Left kidney (tissue), 2 donors: ENCODE data around the gene SGPP2. TPM values are rescaled to one million over a fixed set of nuclear protein-coding genes. Genes with fewer than 3 reads are reported as not detected.

Experiments used
- DNase-seq: peaks from one replicate; pipeline ENCODE4 v3.0.0-alpha.2; 2013
- polyA plus RNA-seq: library from polyadenylated mRNA; unstranded; fragments of 120-200 nt; gene quantifications from one replicate; pipeline ENCODE4 v1.2.1, GENCODE V29; 2013; ENCODE audit not compliant: insufficient read length

Gene SGPP2
- polyA plus RNA-seq, 1 donor = 17.4 TPM

DNA sequence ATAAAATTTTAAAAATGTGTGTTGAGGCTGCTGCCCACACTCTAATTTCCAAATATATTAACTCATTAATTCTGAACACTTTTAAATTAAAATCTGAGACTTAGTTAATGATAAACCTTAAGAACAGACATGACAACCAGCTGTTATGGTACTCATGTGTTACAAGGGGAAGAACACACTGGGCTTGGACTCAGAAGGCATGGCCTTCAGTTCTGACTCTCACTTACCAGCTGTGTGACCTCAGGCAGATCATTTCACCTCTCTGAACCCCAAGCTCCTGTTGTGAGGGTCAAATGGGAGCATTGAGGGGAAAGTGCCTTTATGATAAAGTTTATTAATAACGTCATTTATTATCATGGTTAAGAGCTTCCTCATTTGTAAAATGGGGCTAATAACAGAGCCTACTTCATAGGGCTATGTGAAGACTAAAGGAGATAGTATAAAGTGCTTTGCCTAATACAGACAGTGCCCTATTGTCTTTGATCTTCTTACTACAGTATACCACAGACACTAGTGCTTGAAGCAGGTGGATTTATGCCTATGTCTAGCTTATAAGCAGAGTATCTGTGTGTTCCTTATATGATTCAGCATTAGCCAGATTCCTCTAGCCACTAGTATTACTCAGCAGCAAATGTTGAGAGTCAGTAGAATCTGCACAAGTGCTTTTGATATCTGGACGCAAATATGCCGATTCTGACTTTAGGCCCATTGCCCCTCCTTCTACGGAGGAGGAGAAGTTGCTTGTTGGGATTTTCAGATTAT, 99.6 kb downstream of the SGPP2 start:
- no peak for DNase-seq

GRCh38 chr2:222525811-222526210, 101.5 kb downstream of the SGPP2 start:
- peak; percentile 47 for DNase-seq

DNA sequence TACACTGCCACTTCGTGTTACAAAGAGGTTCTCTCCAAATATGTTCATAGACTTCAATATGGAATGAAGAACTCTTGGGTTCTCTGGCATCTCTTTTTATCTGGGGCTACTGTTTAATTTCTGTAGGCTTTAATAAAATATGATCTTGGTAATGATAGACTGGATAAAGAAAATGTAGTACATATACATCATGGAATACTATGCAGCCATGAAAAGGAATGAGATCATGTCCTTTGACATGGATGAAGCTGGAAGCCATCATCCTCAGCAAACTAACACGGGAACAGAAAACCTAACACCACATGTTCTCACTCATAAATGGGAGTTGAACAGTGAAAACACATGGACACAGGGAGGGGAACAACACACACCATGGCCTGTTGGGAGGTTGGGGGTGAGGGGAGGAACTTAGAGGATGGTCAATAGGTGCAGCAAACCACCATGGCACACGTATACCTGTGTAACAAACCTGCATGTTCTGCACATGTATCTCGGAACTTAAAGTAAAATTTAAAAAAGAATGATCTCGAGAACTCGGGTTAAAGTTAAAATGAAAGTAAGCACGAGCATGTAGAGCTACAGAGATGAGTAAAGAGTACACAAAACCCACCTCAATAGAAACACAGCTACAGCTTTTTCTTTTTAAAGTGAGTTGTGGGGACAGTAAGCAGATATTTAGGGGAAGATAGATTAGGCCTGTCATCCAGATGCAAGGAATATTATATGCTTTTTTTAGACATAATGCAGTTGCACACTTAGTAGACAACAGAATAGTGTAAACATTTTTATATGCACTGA, 102.3 kb downstream of the SGPP2 start:
- no peak for DNase-seq

DNA sequence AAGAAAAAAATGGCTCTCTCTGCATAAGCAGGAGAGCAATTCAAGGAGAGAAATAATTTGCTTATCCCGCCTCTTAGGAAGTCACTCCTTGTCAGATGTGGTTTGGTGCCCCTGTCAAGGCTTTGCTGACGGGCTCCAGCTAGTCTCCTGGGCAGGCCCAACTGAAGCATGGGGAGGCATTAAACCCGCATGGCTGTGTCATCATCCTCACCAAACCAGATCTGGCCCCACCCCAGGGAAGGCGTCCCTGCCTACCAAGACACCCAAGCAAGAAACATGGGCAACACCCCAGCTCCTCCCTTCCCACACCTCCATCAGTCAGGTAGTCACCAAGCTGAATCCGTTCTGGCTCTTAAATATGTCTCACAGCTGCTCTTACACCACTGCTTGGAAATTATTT, 108.0 kb downstream of the SGPP2 start:
- DNase-seq = no peak

DNA sequence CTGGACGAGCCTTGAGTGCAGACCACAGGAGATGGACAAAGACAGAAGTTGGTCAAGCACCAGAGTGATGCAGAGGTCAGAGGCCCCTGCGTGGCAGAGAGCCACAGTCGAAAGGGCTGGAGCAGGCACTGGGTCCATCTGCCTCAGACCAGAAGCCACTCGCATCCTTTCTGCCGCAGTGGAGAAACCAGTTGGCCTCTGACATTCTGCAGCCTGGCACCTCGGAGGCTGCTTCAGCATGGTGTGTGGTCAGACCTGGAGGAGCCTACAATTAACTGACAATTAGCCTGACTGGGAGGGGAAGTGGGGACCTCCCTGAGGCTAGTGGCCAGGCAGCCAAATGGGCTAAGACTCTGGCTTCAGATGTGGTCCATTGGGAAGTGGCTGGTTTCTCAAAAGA, 111.1 kb downstream of the SGPP2 start:
- DNase-seq = no peak

DNA sequence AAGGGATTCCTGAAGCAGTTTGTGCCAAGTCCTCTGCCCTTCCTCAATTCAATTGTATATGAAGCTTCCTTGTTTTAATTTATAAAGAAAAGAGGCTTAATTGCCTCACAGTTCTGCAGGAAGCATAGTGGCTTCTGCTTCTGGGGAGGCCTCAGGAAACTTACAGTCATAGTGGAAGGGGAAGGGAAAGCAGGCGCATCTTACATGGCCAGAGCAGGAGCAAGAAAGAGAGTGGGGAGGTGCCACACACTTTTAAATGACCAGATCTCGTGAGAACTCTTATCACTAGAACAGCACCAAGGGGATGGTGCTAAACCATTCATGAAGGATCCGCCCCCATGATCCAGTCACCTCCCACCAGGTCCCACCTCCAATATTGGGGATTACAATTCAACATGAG, 114.2 kb downstream of the SGPP2 start:
- no peak for DNase-seq

- no peak for DNase-seq
These were observed 120.3 kb downstream of the SGPP2 start for GRCh38 chr2:222544661-222545060.

DNA sequence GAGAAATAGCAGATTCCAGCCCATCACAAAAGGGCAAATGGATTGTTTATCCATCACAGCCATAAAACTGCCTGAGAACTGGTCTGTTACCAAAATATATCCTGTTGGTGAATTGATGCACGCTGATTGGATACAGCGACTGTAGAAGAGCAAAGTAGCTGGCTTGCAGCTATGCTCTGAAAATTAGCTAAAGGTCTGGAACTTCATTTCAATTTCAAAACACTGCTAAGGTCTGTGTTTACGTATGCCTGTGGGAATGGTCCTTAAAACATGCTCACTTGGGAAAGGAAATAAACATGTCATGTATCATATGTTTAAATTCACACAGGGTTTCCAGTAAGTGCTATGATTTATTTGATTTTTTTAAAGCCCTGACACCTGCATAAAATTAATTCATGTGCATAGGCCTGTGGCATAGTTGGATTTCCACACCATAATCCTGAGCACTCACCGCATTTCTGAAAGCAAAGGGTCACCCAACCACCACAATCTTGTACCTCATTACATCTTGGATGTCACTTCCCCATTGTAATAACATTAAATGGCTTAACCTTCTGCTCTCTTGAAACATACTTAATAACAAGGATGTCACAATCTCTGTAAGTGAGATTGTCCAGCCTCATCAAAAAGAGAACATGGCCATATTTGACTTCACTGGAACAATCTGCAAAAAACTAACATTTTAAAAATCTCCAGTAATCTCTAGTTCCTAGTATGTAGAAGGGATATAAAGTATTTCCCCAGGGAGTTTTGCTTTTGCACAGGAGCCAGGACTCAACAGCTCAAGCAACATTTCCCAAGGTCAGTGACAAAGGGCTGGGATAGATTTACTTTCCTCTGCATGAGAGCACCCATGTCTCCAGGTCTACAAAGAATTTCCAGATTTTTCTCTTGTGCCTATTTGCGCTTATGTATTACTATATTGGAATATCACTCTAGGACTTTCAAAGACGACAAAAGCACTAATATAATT, 121.8 kb downstream of the SGPP2 start:
- DNase-seq = peak; percentile 35

DNA sequence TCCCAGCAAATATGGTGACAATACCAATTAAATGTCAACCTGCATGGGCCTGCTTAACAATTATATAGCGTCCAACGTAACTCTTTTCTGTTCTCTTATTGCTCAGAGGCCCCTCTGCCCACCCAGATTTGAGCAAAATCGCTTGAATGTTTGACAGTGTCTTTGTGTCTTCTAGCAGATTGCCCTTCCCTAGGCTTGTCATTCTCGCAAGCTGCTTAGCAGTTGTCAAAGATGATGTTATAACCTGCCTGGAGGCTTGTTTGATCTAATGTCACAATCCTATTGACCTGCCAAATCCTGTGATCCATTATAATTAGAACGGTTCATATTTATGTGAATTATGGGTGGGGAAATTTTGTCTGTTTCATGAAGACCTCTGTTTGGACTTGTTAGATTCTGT, 122.7 kb downstream of the SGPP2 start:
- DNase-seq = no peak

DNA sequence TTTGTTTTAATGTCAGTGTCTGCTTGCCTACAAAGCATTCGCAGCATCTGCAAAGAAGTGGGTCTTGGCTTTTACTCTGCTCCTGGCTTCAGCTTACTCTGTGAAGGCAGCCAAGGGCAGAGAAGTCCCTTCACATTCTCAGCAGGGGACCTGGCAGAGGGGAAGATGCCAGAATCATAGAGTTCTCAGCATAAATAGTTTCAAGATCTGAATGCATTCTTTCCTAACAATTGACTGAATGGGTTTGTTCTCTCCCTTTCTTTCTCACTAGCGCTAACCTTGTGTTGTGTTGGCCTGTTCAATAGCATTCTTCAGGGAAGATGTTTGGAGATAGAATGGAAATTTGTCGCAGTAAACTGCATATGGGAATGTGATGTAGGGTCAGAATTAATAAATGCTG, 124.6 kb downstream of the SGPP2 start:
- DNase-seq = no peak

DNA sequence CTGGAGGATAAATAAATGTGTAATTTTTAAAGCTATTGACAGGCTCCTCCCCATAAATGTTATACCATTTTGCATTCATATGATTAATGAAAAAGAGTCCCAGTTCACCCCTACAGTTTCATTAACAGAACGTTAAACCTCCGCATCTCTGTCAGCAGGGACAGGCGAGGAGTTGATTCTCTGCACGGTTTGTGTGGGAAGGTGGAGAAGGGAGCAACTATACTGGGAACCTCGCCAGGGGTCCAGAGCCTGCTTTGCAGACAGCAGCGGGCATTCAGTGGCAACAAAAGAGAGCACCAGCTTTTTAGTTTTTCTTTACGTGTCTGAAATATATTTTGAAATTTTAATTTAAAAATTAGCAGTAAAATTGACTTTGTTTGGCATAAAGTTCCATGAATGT, 130.2 kb downstream of the SGPP2 start:
- no peak for DNase-seq

DNA sequence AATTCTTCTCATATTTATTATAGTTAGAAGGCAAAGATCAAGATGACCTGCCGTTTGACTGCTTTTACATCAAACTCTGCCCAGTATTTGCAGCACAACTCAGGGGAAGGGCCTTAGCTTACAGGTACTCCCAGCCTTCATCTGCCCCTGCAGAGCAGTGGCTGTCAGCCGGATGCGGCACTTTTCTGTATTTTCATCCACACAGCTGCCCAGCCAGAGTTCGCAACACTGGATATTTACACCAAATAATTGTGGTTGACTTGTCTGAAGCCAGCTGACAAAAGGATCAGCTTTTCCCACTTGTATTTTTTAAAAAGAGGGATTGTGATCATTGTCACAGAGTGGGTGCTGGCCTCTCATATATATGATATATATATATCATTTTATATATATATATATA, 136.8 kb downstream of the SGPP2 start:
- DNase-seq = no peak

DNA sequence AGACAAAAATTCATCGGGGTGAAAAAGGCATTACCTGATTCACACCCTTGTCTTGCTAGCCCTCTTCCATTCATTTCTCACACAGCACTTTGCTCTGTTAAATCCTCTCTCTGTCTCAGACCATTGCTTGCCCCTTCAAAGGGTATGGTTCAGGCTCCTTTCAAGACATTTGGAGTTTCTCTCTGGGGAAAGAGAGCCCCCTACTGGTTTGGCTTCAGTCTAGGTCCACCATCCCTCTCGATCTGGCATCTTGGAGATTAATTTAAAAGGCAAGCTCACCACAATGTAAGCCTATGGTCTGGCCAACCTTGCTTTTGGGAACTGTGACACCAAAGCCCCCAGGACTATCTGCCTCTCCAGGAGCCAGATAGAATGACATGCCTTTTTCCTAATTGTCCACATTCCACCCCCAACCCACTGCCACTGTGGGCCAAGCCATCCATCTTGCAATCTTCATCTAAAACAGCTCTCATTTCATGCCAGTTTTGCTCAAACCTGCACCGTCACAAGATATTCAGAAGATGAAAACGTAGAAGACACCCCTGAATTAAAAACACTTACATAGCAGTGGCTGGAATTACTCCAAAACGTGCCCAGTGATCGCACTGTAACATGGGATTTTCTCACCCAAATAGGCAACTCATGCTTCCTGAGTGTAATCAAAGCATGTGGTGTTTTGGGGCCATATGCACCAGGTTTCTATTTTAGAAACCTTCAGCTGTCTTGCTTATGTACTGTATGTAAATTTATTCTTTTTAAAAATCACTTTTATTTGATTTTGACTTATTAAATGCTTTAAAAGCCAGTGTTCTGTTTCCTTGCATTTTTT, 137.7 kb downstream of the SGPP2 start:
- DNase-seq = peak; percentile 85

DNA sequence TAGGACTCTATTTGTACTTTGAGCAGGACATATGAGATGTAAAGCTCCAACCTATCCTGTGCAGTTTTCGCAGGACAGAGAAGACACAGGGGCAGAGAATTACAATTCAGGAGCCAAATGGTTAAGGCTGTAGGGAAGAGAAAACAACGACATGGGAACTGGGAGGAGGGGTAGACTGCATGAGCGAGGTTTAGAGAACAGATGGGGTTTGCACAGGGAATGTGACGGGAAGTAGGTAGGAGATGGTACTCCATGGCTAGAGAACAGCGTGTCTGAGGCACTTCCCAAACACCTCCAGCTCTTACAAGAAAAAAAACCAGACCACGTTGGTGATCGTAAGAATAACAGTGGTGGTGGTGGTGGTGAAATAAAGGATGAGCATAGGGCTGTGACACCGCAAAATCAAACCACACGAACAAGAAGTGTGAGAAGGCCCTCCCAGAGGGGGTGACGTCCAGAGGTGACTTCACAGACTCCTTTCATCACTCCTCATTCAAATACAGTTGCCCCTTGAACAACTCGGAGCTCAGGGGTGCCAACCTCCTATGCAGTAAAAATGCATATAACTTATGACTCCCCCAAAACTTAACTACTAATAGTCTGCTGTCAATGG, 138.9 kb downstream of the SGPP2 start:
- DNase-seq = no peak

- no peak for DNase-seq
These were observed 139.6 kb downstream of the SGPP2 start for GRCh38 chr2:222563936-222564335.

GRCh38 chr2:222566229-222566628, 141.9 kb downstream of the SGPP2 start:
- no peak for DNase-seq

GRCh38 chr2:222568865-222569264, 144.5 kb downstream of the SGPP2 start:
- no peak for DNase-seq

- DNase-seq = no peak
These were observed 145.5 kb downstream of the SGPP2 start for GRCh38 chr2:222569826-222570225.

DNA sequence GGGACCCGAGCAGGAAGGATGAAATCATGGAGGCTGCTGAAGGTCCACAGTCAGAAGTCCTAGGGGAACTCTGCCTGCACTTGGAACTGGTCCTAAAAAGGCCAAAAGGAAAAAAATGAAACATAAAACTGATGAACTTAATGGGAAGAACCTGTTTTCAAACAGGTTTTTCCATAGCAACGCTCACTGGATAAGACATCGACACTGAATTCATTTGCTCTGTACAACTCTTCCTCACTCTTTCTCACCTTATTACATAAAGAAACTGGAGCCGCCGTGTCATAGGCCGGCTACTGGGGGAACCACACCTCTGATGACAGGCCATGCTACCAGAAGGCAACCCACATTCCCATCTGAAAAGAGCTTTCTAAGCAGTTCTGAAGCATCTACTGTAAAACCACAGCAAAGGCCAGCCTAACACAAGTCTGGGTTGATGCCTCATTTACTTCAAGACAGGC, 147.9 kb downstream of the SGPP2 start:
- DNase-seq = no peak

DNA sequence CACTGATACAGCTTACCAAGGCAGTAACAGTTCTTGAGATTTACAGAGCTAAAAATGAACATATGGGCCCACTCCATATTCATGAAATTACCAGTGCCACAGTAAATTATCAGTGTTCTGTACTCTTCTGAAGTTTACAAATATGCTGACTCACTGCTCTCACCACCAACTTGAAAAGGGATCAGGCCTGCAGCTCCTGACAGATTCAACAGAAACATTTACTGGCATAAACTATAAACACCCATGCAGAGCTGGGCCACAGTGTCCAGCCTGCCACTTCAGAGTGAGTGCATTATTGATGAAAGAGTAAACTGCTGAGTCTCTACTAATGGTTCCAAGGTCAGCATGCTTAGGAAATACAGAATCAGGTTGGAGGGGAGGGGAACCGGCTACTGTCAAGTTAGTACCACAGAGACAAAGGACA, 148.4 kb downstream of the SGPP2 start:
- no peak for DNase-seq

- no peak for DNase-seq
These were observed 151.3 kb downstream of the SGPP2 start for GRCh38 chr2:222575618-222576017.
